ENCODE data around the gene GPR176. TPM values are rescaled to one million over a fixed set of nuclear protein-coding genes. Genes with fewer than 3 reads are reported as not detected.

Gene GPR176
- total RNA-seq, 4 donors from 2014 or later = 4.3 to 15.0 (median 7.9) TPM

DNA sequence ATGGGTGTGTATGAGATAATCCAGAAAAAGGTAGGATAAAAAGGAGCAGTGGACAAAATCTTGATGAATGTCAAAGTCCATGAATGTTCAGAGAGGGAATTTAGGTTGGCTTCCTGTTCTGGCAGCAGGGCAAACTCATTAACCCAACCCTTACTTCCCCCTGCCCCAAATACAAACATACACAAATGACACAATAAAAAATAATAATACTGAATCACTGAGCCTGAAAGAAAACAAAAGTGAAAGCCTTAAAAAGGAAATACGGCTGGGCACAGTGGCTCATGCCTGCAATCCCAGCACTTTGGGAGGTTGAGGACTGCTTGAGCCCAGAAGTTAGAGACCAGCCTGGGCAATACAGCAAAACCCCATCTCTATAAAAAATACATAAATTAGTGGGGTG is 62.9 kb downstream of the GPR176 start:
- intact Hi-C loops (cut with DNase I) = no loop called here
- WGBS, 2 donors = 68 to 75% methylated on average over 1 of the region's 1 CpG
- no peak for TF ChIP-seq POLR2A (IDR thresholded peaks at IDR 0.05)
- TF ChIP-seq, protein P1, sequence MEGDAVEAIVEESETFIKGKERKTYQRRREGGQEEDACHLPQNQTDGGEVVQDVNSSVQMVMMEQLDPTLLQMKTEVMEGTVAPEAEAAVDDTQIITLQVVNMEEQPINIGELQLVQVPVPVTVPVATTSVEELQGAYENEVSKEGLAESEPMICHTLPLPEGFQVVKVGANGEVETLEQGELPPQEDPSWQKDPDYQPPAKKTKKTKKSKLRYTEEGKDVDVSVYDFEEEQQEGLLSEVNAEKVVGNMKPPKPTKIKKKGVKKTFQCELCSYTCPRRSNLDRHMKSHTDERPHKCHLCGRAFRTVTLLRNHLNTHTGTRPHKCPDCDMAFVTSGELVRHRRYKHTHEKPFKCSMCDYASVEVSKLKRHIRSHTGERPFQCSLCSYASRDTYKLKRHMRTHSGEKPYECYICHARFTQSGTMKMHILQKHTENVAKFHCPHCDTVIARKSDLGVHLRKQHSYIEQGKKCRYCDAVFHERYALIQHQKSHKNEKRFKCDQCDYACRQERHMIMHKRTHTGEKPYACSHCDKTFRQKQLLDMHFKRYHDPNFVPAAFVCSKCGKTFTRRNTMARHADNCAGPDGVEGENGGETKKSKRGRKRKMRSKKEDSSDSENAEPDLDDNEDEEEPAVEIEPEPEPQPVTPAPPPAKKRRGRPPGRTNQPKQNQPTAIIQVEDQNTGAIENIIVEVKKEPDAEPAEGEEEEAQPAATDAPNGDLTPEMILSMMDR (IDR thresholded peaks at IDR 0.05) = no peak

GRCh38 chr15:39856357-39856756 is 63.7 kb downstream of the GPR176 start:
- no peak overlapping the region for H3K4me3 ChIP-seq (replicated peaks in 1 of 3)
- no peaks in the 10 kb centered on the region for H3K9me3 ChIP-seq
- TF ChIP-seq, protein P1 (IDR thresholded peaks at IDR 0.05) = no peak
- TF ChIP-seq POLR2A (IDR thresholded peaks at IDR 0.05) = no peak
- no peaks in the 10 kb centered on the region for H3K4me1 ChIP-seq
- H3K27ac ChIP-seq = no peak overlapping the region
- no peaks in the 10 kb centered on the region for H3K36me3 ChIP-seq
- intact Hi-C loops (cut with DNase I) = no loop called here
- H3K27me3 ChIP-seq = no peaks in the 10 kb centered on the region
- DNase-seq = no peak
- WGBS, 2 donors = 87 to 96% methylated on average over 3 of the region's 3 CpGs

More for the DNA sequence above, 62.9 kb downstream of the GPR176 start:
- Histone ChIP-seq H3K27me3 (no peaks in the 10 kb centered on the region), H3K36me3 (no peaks in the 10 kb centered on the region), H3K4me3 (replicated peaks in 1 of 3) (no peak overlapping the region), H3K4me1 (no peaks in the 10 kb centered on the region), H3K9me3 (no peaks in the 10 kb centered on the region), H3K27ac (no peak overlapping the region)
- DNase-seq = no peak

DNA sequence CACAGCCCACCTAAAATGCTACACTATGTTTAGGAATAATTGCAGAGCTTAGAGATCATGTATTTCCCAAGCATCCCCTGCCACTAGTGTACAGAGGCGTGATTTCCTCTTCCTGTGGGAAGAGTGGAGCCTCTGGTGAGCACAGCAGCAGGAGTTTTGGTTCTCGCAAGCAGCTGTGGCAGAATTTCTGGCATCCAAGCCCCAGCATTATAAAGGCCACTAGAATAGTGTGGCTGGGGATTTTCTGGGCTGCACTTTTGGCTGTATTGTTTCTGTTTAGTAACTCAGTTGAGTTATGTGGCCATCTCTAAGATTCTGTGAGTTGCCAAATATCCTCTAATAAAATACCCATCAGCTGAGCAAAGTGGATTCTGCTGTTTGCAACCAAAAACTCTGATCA is 64.7 kb downstream of the GPR176 start:
- TF ChIP-seq POLR2A (IDR thresholded peaks at IDR 0.05) = no peak
- TF ChIP-seq, protein P1 (IDR thresholded peaks at IDR 0.05) = no peak
- intact Hi-C loops (cut with DNase I) = no loop called here
- Histone ChIP-seq H3K27ac (no peak overlapping the region), H3K4me1 (no peaks in the 10 kb centered on the region), H3K36me3 (no peaks in the 10 kb centered on the region), H3K9me3 (no peaks in the 10 kb centered on the region), H3K4me3 (replicated peaks in 1 of 3) (no peak overlapping the region), H3K27me3 (no peaks in the 10 kb centered on the region)
- no peak for DNase-seq
- 74 to 80% methylated on average over 2 of the region's 2 CpGs for WGBS, 2 donors

- intact Hi-C loops (cut with DNase I) = no loop called here
- TF ChIP-seq, protein P1 (IDR thresholded peaks at IDR 0.05) = no peak
- TF ChIP-seq POLR2A (IDR thresholded peaks at IDR 0.05) = no peak
- no peak for DNase-seq
- H3K36me3 ChIP-seq = no peaks in the 10 kb centered on the region
- H3K27ac ChIP-seq = no peak overlapping the region
- H3K9me3 ChIP-seq = no peaks in the 10 kb centered on the region
- H3K4me1 ChIP-seq = no peaks in the 10 kb centered on the region
- no peaks in the 10 kb centered on the region for H3K27me3 ChIP-seq
- no peak overlapping the region for H3K4me3 ChIP-seq (replicated peaks in 1 of 3)
Measured at GRCh38 chr15:39854161-39854560, 65.9 kb downstream of the GPR176 start.

DNA sequence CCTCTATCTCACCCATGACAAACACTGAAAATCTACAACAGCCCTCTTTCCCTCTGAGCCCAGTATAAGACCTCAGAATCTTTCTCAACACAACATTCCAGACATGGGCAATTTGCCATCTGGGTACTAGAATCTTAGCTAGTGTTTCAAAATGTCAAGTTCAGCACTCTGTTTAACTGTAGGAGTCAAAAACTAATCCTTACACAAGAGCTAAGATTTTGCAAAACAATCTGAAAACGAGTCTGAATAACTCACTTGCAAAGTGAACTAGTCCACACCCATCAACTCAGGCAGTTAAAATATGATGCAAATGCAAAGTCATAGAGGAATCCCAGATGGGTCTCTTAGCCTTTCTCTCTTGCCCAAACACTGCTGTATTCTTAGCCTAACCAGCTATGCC is 67.8 kb downstream of the GPR176 start:
- Histone ChIP-seq H3K27me3 (no peaks in the 10 kb centered on the region), H3K36me3 (no peaks in the 10 kb centered on the region), H3K9me3 (no peaks in the 10 kb centered on the region), H3K27ac (no peak overlapping the region), H3K4me1 (no peaks in the 10 kb centered on the region), H3K4me3 (replicated peaks in 1 of 3) (no peak overlapping the region)
- WGBS, 2 donors = 29 to 44% methylated on average over 1 of the region's 1 CpG
- no peak for DNase-seq
- intact Hi-C loops (cut with DNase I) = no loop called here
- TF ChIP-seq, protein P1 (IDR thresholded peaks at IDR 0.05) = no peak
- no peak for TF ChIP-seq POLR2A (IDR thresholded peaks at IDR 0.05)

Data from thyroid gland (tissue), 4 donors.